Measurements from ENCODE around the gene QSOX2.

The QSOX2 gene

DNA sequence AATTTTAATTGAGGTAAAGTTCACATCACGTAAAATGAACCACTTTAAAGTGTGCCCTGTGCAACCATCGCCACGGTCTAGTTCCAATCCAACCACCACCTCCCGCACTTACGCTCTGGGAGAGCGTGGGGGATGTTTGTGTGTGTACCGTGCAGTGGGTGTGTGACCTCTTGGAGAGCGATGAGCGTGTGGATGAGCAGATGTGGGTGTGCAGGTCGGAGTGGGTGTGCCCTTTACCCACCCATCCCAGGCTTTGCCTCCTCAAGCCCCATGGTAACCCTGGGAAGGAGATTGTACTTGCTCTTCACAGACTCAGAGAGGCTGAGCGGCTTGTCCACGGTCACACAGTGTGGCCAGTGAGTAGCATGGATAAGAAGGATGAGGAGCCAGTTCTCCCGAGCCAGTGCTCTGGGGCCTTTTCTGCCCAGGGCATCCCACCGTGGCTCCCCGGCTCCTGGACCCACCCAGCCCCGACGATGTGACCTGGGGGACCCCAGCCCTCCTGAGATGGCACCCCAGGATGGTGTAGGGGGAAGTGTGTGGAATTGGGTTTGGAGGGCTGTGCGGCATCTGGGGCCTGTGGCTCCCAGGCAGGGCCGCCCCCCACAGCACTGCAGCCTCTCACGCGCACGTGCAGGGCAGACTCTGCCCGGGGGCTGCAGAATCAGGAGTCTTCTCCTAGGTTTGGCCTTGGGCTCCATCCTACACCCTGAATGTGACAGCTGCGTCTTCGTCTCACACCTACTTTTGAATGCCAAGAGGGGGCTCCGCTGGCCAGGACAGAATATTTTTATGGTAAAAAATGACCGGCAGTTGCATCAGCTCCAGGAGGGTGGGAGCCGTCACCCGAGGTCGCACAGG lies 54.3 kb downstream of the QSOX2 start:
- peaks cover 0 to 99% (median 34%) of the 10 kb centered on the region in 5 experiments for H3K27me3 ChIP-seq (replicated peaks in 2 of 5; ENCODE audit: control insufficient read depth in 4 of 5, insufficient read depth in 5 of 5, low read length in 4 of 5)
- no peaks in the 10 kb centered on the region for H3K36me3 ChIP-seq (ENCODE audit: control insufficient read depth in 4 of 4, insufficient read depth in 4 of 4, low read length in 3 of 4)
- 35% methylated on average over 11 of the region's 30 CpGs for WGBS (ENCODE audit: insufficient coverage)

DNA sequence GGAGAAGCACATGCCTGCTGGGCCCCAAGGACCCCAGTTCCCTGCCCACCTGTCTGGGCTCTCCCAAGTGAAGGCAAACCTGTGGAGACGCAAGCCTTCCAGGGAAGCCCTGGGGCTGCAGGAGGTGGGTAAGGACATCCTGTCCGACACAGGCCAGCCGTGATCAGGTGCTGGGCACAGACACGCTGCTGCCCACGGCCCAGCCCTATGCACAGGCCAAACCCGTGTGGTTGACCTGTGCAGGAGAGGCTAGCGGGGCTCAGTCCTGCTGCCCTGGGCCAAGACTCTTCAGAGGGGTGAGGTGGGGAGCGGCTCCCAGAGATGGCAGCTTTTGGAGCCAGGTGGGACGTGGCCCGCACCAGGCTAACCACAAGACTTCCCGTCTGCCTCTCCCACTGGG lies 55.0 kb downstream of the QSOX2 start:
- H3K9me3 ChIP-seq (ENCODE audit: control extremely low read depth in 1 of 5, control insufficient read depth in 4 of 5, insufficient read depth in 2 of 5, low read depth in 1 of 5, low read length in 4 of 5): no peaks in the 10 kb centered on the region
- no peak overlapping the region for H3K4me3 ChIP-seq (ENCODE audit: control insufficient read depth in 1 of 7, extremely low read depth in 1 of 7, insufficient read depth in 4 of 7, low read depth in 2 of 7, low read length in 6 of 7)
- H3K4me1 ChIP-seq (ENCODE audit: control extremely low read depth in 1 of 4, control insufficient read depth in 4 of 4, insufficient read depth in 4 of 4, low read length in 3 of 4): peaks cover 0 to 3% (median 0%) of the 10 kb centered on the region in 4 experiments
- 42% methylated on average over 9 of the region's 11 CpGs for WGBS (ENCODE audit: insufficient coverage)
- ChIA-PET POLR2A (no interaction called here), CTCF (interaction anchor here (1.0 kb wide), 1 partner anchor 51 kb away, joined by 3 read pairs; no protein-coding TSS in a partner anchor)
- H3K27ac ChIP-seq (ENCODE audit: insufficient read depth in 1 of 2, low read depth in 1 of 2, low read length in 2 of 2, poor library complexity in 1 of 2, severe bottlenecking in 2 of 2): no peak overlapping the region
- DNase-seq: no peak
- peaks cover 0 to 97% (median 29%) of the 10 kb centered on the region in 5 experiments for H3K27me3 ChIP-seq (replicated peaks in 2 of 5; ENCODE audit: control insufficient read depth in 4 of 5, insufficient read depth in 5 of 5, low read length in 4 of 5)
- no peaks in the 10 kb centered on the region for H3K36me3 ChIP-seq (ENCODE audit: control insufficient read depth in 4 of 4, insufficient read depth in 4 of 4, low read length in 3 of 4)

More for the DNA sequence above, 54.3 kb downstream of the QSOX2 start:
- ChIA-PET CTCF (no interaction called here), POLR2A (no interaction called here)
- no peak for DNase-seq
- peaks cover 0 to 3% (median 0%) of the 10 kb centered on the region in 4 experiments for H3K4me1 ChIP-seq (ENCODE audit: control extremely low read depth in 1 of 4, control insufficient read depth in 4 of 4, insufficient read depth in 4 of 4, low read length in 3 of 4)
- no peak overlapping the region for H3K4me3 ChIP-seq (ENCODE audit: control insufficient read depth in 1 of 7, extremely low read depth in 1 of 7, insufficient read depth in 4 of 7, low read depth in 2 of 7, low read length in 6 of 7)
- no peaks in the 10 kb centered on the region for H3K9me3 ChIP-seq (ENCODE audit: control extremely low read depth in 1 of 5, control insufficient read depth in 4 of 5, insufficient read depth in 2 of 5, low read depth in 1 of 5, low read length in 4 of 5)
- H3K27ac ChIP-seq (ENCODE audit: insufficient read depth in 1 of 2, low read depth in 1 of 2, low read length in 2 of 2, poor library complexity in 1 of 2, severe bottlenecking in 2 of 2): no peak overlapping the region

DNA sequence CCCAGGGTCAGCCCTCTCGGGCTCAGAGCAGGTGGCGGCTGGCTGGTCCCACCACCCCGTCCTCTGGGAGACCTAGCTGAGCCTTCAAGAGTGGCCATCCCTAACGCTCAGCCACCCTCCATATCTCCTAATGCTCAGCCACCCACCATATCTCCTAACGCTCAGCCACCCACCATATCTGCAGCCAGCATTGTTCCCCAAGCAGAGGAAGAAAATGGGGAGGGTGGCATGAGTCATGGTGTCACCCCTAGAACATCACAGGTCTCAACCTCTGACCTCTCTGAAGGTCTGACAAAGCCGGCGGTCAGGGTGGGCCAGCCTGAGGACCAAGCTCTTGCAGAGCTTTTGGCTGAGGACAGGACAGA lies 55.4 kb downstream of the QSOX2 start:
- H3K36me3 ChIP-seq (ENCODE audit: control insufficient read depth in 4 of 4, insufficient read depth in 4 of 4, low read length in 3 of 4): no peaks in the 10 kb centered on the region
- peaks cover 0 to 3% (median 0%) of the 10 kb centered on the region in 4 experiments for H3K4me1 ChIP-seq (ENCODE audit: control extremely low read depth in 1 of 4, control insufficient read depth in 4 of 4, insufficient read depth in 4 of 4, low read length in 3 of 4)
- no peaks in the 10 kb centered on the region for H3K9me3 ChIP-seq (ENCODE audit: control extremely low read depth in 1 of 5, control insufficient read depth in 4 of 5, insufficient read depth in 2 of 5, low read depth in 1 of 5, low read length in 4 of 5)
- WGBS (ENCODE audit: insufficient coverage): 100% methylated on average over 2 of the region's 7 CpGs
- ChIA-PET POLR2A (no interaction called here), CTCF (interaction anchor here (1.0 kb wide), 1 partner anchor 52 kb away, joined by 3 read pairs; no protein-coding TSS in a partner anchor)
- H3K27me3 ChIP-seq (replicated peaks in 2 of 5; ENCODE audit: control insufficient read depth in 4 of 5, insufficient read depth in 5 of 5, low read length in 4 of 5): peaks cover 0 to 98% (median 26%) of the 10 kb centered on the region in 5 experiments
- no peak overlapping the region for H3K27ac ChIP-seq (ENCODE audit: insufficient read depth in 1 of 2, low read depth in 1 of 2, low read length in 2 of 2, poor library complexity in 1 of 2, severe bottlenecking in 2 of 2)
- H3K4me3 ChIP-seq (ENCODE audit: control insufficient read depth in 1 of 7, extremely low read depth in 1 of 7, insufficient read depth in 4 of 7, low read depth in 2 of 7, low read length in 6 of 7): no peak overlapping the region
- DNase-seq: peak in 1 of 3 donors; percentile 22

DNA sequence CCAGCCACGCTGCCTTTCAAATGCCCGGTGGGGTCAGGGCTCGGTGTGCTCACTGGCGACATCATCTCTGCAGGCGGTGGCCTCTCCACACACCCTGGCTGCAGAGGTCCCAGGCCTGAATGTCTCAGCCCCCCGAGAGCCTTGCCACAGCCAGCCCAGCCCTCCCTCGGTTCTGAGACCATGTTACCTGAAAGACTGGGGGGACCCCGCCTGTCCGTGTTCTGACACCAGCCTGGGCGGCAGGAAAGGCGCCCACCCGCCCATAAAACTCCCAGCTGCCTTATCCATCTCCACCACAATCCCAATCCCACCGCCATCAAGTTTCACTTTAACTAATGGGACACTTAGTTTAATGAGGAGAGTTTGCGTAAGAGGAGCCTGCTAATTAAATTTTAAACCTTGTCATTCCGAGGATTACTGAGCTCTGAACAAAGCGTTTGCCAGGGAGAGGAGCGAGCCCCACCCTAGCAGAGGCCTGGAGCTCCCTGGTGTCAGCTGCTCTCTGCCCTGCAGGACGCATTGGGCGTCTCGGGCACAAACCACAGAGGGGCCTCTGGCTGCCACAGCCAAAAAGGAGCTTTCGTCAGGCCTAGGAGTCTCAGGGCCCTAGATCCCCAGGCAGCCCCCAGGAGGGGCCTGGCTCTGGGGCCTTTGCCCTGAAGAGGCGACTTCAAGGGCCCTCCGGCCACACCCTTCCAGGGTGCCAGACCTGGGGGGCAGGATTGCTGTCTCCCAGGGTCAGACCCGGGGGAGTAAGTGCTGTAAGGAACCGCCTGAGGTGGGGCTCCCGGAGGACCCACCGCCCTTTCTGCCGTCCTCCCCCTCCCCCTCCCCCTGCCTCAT lies 56.0 kb downstream of the QSOX2 start:
- H3K4me3 ChIP-seq (ENCODE audit: control insufficient read depth in 1 of 7, extremely low read depth in 1 of 7, insufficient read depth in 4 of 7, low read depth in 2 of 7, low read length in 6 of 7): no peak overlapping the region
- WGBS (ENCODE audit: insufficient coverage): 29% methylated on average over 15 of the region's 28 CpGs
- ChIA-PET CTCF (interaction anchor here (1.0 kb wide), 1 partner anchor 52 kb away, joined by 3 read pairs; no protein-coding TSS in a partner anchor), POLR2A (no interaction called here)
- H3K27me3 ChIP-seq (replicated peaks in 2 of 5; ENCODE audit: control insufficient read depth in 4 of 5, insufficient read depth in 5 of 5, low read length in 4 of 5): peaks cover 0 to 97% (median 24%) of the 10 kb centered on the region in 5 experiments
- DNase-seq: peak in 1 of 3 donors; percentile 23
- peaks cover 0 to 3% (median 0%) of the 10 kb centered on the region in 4 experiments for H3K4me1 ChIP-seq (ENCODE audit: control extremely low read depth in 1 of 4, control insufficient read depth in 4 of 4, insufficient read depth in 4 of 4, low read length in 3 of 4)
- H3K27ac ChIP-seq (ENCODE audit: insufficient read depth in 1 of 2, low read depth in 1 of 2, low read length in 2 of 2, poor library complexity in 1 of 2, severe bottlenecking in 2 of 2): no peak overlapping the region
- no peaks in the 10 kb centered on the region for H3K36me3 ChIP-seq (ENCODE audit: control insufficient read depth in 4 of 4, insufficient read depth in 4 of 4, low read length in 3 of 4)
- H3K9me3 ChIP-seq (ENCODE audit: control extremely low read depth in 1 of 5, control insufficient read depth in 4 of 5, insufficient read depth in 2 of 5, low read depth in 1 of 5, low read length in 4 of 5): no peaks in the 10 kb centered on the region

DNA sequence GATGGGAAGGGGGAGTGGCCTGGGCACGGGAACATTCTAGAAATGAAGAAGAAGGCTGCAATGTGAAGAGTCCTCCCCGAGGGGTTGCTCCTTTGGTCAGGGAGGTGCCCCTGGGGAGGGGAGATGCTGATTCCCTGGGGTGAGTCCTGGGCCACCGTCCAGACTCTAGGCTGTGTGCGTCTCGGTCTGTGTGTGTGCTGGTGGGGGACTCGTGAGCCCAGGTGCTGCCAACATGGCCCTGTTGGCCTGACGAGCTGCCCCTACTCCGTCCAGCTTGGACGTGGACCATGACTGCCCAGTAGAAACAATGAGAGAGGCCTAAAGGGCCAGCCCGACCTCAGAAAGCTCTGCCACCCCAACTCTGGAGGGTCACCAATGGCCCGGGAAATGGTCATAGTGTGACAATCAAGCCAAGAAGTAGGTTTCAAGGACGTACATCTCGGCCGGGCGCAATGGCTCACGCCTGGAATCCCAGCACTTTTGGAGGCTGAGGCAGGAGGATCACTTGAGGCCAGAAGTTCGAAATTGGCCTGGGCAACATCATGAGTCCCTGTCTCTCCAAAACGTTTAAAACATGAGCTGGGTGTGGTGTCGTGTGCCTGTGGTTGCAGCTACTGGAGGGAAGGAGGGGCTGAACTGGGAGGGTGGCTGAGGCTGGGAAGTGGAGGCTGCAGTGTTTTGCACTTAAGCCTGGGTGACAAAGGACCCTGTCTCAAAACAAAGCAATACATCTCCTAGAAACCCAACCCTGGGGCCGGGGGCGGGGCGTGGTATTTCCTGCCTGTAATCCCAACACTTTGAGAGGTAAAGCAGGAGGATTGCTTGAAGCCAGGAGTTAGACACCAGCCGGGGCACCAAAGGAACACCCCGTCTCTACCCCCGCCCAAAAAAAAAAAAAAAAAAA lies 57.7 kb downstream of the QSOX2 start:
- Histone ChIP-seq H3K4me1 (ENCODE audit: control extremely low read depth in 1 of 4, control insufficient read depth in 4 of 4, insufficient read depth in 4 of 4, low read length in 3 of 4) (no peaks in the 10 kb centered on the region), H3K27me3 (replicated peaks in 2 of 5; ENCODE audit: control insufficient read depth in 4 of 5, insufficient read depth in 5 of 5, low read length in 4 of 5) (peaks cover 0 to 85% (median 23%) of the 10 kb centered on the region in 5 experiments), H3K4me3 (ENCODE audit: control insufficient read depth in 1 of 7, extremely low read depth in 1 of 7, insufficient read depth in 4 of 7, low read depth in 2 of 7, low read length in 6 of 7) (no peak overlapping the region), H3K36me3 (ENCODE audit: control insufficient read depth in 4 of 4, insufficient read depth in 4 of 4, low read length in 3 of 4) (no peaks in the 10 kb centered on the region), H3K9me3 (ENCODE audit: control extremely low read depth in 1 of 5, control insufficient read depth in 4 of 5, insufficient read depth in 2 of 5, low read depth in 1 of 5, low read length in 4 of 5) (no peaks in the 10 kb centered on the region), H3K27ac (ENCODE audit: insufficient read depth in 1 of 2, low read depth in 1 of 2, low read length in 2 of 2, poor library complexity in 1 of 2, severe bottlenecking in 2 of 2) (no peak overlapping the region)
- CTCF ChIA-PET: interaction anchor here (1.2 to 1.7 kb wide), 2 partner anchors 13 to 43 kb away, joined by 3 to 4 read pairs; no protein-coding TSS in a partner anchor
- WGBS (ENCODE audit: insufficient coverage): 86% methylated on average over 23 of the region's 25 CpGs
- DNase-seq: no peak
- POLR2A ChIA-PET: no interaction called here

DNA sequence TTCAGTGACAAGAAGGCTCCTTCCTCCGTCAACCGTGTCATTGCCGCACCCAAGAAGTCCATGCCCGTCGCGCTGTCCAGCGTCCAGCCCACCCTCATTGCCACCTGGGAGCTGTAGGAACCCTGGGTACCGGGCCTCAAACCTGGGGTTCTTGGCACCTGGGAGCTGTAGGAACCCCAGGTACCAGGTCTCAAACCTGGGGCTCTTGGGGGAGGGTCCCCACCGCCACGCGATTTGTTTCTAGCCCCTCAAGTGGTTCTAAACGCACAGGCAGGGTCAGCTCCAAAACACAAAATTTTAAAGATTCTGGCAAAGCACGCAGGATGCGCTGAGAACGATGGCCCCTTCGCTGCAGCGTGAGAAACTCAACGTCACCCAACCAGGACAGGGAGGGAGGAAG lies 58.4 kb downstream of the QSOX2 start:
- H3K9me3 ChIP-seq (ENCODE audit: control extremely low read depth in 1 of 5, control insufficient read depth in 4 of 5, insufficient read depth in 2 of 5, low read depth in 1 of 5, low read length in 4 of 5): no peaks in the 10 kb centered on the region
- H3K27ac ChIP-seq (ENCODE audit: insufficient read depth in 1 of 2, low read depth in 1 of 2, low read length in 2 of 2, poor library complexity in 1 of 2, severe bottlenecking in 2 of 2): no peak overlapping the region
- 97% methylated on average over 16 of the region's 18 CpGs for WGBS (ENCODE audit: insufficient coverage)
- DNase-seq: no peak
- ChIA-PET POLR2A (no interaction called here), CTCF (interaction anchor here (1.2 to 1.7 kb wide), 3 partner anchors 12 to 42 kb away, joined by 3 to 5 read pairs (median 4); no protein-coding TSS in a partner anchor)
- H3K4me3 ChIP-seq (ENCODE audit: control insufficient read depth in 1 of 7, extremely low read depth in 1 of 7, insufficient read depth in 4 of 7, low read depth in 2 of 7, low read length in 6 of 7): no peak overlapping the region
- no peaks in the 10 kb centered on the region for H3K36me3 ChIP-seq (ENCODE audit: control insufficient read depth in 4 of 4, insufficient read depth in 4 of 4, low read length in 3 of 4)
- peaks cover 0 to 78% (median 20%) of the 10 kb centered on the region in 5 experiments for H3K27me3 ChIP-seq (replicated peaks in 2 of 5; ENCODE audit: control insufficient read depth in 4 of 5, insufficient read depth in 5 of 5, low read length in 4 of 5)
- no peaks in the 10 kb centered on the region for H3K4me1 ChIP-seq (ENCODE audit: control extremely low read depth in 1 of 4, control insufficient read depth in 4 of 4, insufficient read depth in 4 of 4, low read length in 3 of 4)
